Measurements from ENCODE around the gene TSPEAR. TPM values are rescaled to one million over a fixed set of nuclear protein-coding genes. Genes with fewer than 3 reads are reported as not detected.
A peak's percentile ranks its signal among the peaks of the same experiment; 100 is the strongest.

The TSPEAR gene
- total and polyA plus RNA-seq, 2 of the 13 experiments (the other 11 are each of a cell fraction or from before 2014, with no cell fraction given), result 0.07 to 0.32 TPM

DNA sequence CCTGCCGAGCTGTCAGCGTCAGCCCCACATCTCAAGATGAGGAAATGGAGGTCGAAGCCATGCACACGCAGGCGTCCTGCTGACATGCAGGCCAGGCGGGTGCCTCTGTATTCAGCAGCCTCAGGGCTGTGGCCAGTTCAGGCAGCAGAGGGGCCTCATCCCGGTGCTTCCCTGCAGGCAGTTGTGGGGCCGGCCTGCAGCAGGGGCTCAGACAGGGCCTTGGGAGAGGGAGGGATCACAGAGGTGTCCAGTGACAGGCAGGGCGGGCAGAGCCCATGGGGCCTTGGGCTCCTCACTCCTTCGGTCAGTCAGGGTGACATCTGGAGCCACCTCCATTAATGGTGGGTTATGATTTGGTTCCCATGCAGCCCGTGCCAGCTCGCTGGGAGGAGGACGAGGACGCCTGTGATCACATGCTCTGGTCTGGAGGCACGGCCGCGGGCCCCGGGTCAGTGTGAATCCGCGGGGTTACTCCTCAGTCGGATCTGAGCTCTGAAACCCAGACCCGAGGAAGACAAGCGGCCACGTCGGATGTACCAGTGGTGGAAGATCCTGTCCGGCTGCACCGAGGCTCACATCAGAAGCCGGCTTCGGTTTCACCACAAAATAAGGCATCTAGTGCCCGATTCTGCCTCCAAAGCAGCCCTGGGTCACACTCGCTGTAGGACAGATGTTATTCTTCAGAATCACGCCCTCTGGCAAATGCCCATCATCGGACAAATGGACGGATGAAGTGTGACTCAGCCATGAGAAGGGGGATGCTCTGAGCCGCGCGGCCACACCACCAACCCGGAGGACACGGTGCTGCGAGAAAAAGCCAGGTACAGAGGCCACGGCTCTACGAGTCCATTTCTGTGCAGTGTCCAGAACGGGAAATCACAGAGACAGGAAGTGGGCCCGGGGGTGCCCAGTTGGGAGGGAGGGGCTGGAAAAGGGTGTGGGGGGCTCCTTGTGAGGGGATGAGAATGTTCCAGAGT is 204.8 kb downstream of the TSPEAR start (continued):
- TF ChIP-seq ZNF614 (CRISPR knock-in tag; IDR thresholded peaks at IDR 0.05; ENCODE audit: borderline replicate concordance) (no peak), NR2F6 (IDR thresholded peaks at IDR 0.05) (no peak), NR2F6 (CRISPR knock-in tag; IDR thresholded peaks at IDR 0.05) (no peak), MEIS2 (CRISPR knock-in tag; IDR thresholded peaks at IDR 0.05) (peak; percentile 24; the same call in 1 of the 2 replicates), ZNF674 (CRISPR knock-in tag; IDR thresholded peaks at IDR 0.05; ENCODE audit: low read depth) (no peak), ZNF160 (CRISPR knock-in tag; IDR thresholded peaks at IDR 0.05) (0 out of 2 replicates have a peak, but pooled peaks have one; percentile 35), XRCC5 (optimal IDR thresholded peaks at IDR 0.05; ENCODE audit: low read length) (no peak), FOXM1 (CRISPR knock-in tag; IDR thresholded peaks at IDR 0.05) (no peak), ESRRA (CRISPR knock-in tag; IDR thresholded peaks at IDR 0.05; ENCODE audit: low read depth) (no peak), ZNF878 (CRISPR knock-in tag; IDR thresholded peaks at IDR 0.05) (no peak), ZNF121 (CRISPR knock-in tag; IDR thresholded peaks at IDR 0.05) (no peak), FOXP1 (IDR thresholded peaks at IDR 0.05) (no peak), FOXP1 (CRISPR knock-in tag; IDR thresholded peaks at IDR 0.05) (no peak), KDM4B (CRISPR knock-in tag; IDR thresholded peaks at IDR 0.05) (no peak), ZNF44 (CRISPR knock-in tag; IDR thresholded peaks at IDR 0.05) (no peak), GATAD1 (CRISPR knock-in tag; IDR thresholded peaks at IDR 0.05) (0 out of 2 replicates have a peak, but pooled peaks have one; percentile 15)
- TF ChIP-seq, protein P1, sequence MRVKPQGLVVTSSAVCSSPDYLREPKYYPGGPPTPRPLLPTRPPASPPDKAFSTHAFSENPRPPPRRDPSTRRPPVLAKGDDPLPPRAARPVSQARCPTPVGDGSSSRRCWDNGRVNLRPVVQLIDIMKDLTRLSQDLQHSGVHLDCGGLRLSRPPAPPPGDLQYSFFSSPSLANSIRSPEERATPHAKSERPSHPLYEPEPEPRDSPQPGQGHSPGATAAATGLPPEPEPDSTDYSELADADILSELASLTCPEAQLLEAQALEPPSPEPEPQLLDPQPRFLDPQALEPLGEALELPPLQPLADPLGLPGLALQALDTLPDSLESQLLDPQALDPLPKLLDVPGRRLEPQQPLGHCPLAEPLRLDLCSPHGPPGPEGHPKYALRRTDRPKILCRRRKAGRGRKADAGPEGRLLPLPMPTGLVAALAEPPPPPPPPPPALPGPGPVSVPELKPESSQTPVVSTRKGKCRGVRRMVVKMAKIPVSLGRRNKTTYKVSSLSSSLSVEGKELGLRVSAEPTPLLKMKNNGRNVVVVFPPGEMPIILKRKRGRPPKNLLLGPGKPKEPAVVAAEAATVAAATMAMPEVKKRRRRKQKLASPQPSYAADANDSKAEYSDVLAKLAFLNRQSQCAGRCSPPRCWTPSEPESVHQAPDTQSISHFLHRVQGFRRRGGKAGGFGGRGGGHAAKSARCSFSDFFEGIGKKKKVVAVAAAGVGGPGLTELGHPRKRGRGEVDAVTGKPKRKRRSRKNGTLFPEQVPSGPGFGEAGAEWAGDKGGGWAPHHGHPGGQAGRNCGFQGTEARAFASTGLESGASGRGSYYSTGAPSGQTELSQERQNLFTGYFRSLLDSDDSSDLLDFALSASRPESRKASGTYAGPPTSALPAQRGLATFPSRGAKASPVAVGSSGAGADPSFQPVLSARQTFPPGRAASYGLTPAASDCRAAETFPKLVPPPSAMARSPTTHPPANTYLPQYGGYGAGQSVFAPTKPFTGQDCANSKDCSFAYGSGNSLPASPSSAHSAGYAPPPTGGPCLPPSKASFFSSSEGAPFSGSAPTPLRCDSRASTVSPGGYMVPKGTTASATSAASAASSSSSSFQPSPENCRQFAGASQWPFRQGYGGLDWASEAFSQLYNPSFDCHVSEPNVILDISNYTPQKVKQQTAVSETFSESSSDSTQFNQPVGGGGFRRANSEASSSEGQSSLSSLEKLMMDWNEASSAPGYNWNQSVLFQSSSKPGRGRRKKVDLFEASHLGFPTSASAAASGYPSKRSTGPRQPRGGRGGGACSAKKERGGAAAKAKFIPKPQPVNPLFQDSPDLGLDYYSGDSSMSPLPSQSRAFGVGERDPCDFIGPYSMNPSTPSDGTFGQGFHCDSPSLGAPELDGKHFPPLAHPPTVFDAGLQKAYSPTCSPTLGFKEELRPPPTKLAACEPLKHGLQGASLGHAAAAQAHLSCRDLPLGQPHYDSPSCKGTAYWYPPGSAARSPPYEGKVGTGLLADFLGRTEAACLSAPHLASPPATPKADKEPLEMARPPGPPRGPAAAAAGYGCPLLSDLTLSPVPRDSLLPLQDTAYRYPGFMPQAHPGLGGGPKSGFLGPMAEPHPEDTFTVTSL (CRISPR knock-in tag; IDR thresholded peaks at IDR 0.05; ENCODE audit: borderline replicate concordance), result no peak
- TF ChIP-seq, protein P2, sequence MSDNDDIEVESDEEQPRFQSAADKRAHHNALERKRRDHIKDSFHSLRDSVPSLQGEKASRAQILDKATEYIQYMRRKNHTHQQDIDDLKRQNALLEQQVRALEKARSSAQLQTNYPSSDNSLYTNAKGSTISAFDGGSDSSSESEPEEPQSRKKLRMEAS (IDR thresholded peaks at IDR 0.05), result no peak
- TF ChIP-seq, protein P3, sequence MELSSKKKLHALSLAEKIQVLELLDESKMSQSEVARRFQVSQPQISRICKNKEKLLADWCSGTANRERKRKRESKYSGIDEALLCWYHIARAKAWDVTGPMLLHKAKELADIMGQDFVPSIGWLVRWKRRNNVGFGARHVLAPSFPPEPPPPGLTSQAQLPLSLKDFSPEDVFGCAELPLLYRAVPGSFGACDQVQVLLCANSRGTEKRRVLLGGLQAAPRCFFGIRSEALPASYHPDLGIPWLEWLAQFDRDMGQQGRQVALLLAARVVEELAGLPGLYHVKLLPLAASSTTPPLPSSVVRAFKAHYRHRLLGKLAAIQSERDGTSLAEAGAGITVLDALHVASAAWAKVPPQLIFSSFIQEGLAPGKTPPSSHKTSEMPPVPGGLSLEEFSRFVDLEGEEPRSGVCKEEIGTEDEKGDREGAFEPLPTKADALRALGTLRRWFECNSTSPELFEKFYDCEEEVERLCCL (CRISPR knock-in tag; IDR thresholded peaks at IDR 0.05; ENCODE audit: borderline replicate concordance), result no peak
- TF ChIP-seq, protein P4, sequence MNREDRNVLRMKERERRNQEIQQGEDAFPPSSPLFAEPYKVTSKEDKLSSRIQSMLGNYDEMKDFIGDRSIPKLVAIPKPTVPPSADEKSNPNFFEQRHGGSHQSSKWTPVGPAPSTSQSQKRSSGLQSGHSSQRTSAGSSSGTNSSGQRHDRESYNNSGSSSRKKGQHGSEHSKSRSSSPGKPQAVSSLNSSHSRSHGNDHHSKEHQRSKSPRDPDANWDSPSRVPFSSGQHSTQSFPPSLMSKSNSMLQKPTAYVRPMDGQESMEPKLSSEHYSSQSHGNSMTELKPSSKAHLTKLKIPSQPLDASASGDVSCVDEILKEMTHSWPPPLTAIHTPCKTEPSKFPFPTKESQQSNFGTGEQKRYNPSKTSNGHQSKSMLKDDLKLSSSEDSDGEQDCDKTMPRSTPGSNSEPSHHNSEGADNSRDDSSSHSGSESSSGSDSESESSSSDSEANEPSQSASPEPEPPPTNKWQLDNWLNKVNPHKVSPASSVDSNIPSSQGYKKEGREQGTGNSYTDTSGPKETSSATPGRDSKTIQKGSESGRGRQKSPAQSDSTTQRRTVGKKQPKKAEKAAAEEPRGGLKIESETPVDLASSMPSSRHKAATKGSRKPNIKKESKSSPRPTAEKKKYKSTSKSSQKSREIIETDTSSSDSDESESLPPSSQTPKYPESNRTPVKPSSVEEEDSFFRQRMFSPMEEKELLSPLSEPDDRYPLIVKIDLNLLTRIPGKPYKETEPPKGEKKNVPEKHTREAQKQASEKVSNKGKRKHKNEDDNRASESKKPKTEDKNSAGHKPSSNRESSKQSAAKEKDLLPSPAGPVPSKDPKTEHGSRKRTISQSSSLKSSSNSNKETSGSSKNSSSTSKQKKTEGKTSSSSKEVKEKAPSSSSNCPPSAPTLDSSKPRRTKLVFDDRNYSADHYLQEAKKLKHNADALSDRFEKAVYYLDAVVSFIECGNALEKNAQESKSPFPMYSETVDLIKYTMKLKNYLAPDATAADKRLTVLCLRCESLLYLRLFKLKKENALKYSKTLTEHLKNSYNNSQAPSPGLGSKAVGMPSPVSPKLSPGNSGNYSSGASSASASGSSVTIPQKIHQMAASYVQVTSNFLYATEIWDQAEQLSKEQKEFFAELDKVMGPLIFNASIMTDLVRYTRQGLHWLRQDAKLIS (CRISPR knock-in tag; IDR thresholded peaks at IDR 0.05), result no peak
